Stimulated activated CD8-positive, alpha-beta memory T cell treated with anti-CD3 and anti-CD28 coated beads, Interleukin-4, amount 100 ng/mL, for 1 hour (primary cell): ENCODE data around the gene GPR37.

ENCODE experiments used
- DNase-seq, 2 donors: peaks; one replicate each; pipeline ENCODE4 v3.0.0-alpha.2; 2020; ENCODE audit warnings: low read depth in 2 of 2, low spot score in 1 of 2

The GPR37 gene

GRCh38 chr7:124781418-124781817 is 15.8 kb upstream of the GPR37 start:
- no peak for DNase-seq

- no peak for DNase-seq
Observed at GRCh38 chr7:124780608-124781007, 15.0 kb upstream of the GPR37 start.

- DNase-seq: no peak
Observed at GRCh38 chr7:124780056-124780455, 14.5 kb upstream of the GPR37 start.

- no peak for DNase-seq
Observed at GRCh38 chr7:124779620-124780019, 14.0 kb upstream of the GPR37 start.

GRCh38 chr7:124779194-124779593 is 13.6 kb upstream of the GPR37 start:
- DNase-seq: no peak

- no peak for DNase-seq
Observed at GRCh38 chr7:124777268-124777667, 11.7 kb upstream of the GPR37 start.

GRCh38 chr7:124776153-124776552 is 10.6 kb upstream of the GPR37 start:
- DNase-seq: no peak

GRCh38 chr7:124775422-124775821 is 9.8 kb upstream of the GPR37 start:
- DNase-seq: no peak

- DNase-seq: no peak
Observed at GRCh38 chr7:124773938-124774337, 8.3 kb upstream of the GPR37 start.

GRCh38 chr7:124773339-124773738 is 7.7 kb upstream of the GPR37 start:
- DNase-seq: no peak

GRCh38 chr7:124769136-124769535 is 3.5 kb upstream of the GPR37 start:
- DNase-seq: no peak

- DNase-seq: no peak
Observed at GRCh38 chr7:124768525-124768924, 2.9 kb upstream of the GPR37 start.

GRCh38 chr7:124764847-124765400 is 668 bp downstream of the GPR37 start:
- no peak for DNase-seq

- no peak for DNase-seq
Observed at GRCh38 chr7:124764051-124764846, 1.3 kb downstream of the GPR37 start.

- DNase-seq: no peak
Observed at GRCh38 chr7:124762611-124763143, 2.9 kb downstream of the GPR37 start.

- no peak for DNase-seq
Observed at GRCh38 chr7:124761164-124761715, 4.4 kb downstream of the GPR37 start.

- no peak for DNase-seq
Observed at GRCh38 chr7:124758327-124758726, 7.3 kb downstream of the GPR37 start.

- no peak for DNase-seq
Observed at GRCh38 chr7:124754576-124755268, 10.9 kb downstream of the GPR37 start.

- no peak for DNase-seq
Observed at GRCh38 chr7:124752310-124752709, 13.3 kb downstream of the GPR37 start.

GRCh38 chr7:124751027-124751426 is 14.6 kb downstream of the GPR37 start:
- DNase-seq: no peak

GRCh38 chr7:124747072-124747471 is 18.5 kb downstream of the GPR37 start:
- DNase-seq: no peak

- no peak for DNase-seq
Observed at GRCh38 chr7:124738639-124739038, 27.0 kb downstream of the GPR37 start.
